GM12873 (cell line): ENCODE results near the gene MED15.

Experiments
- CTCF ChIP-seq: IDR thresholded peaks from 2 replicates; pipeline ENCODE4 v1.5.1; 2012; ENCODE audit warnings: low read depth, mild to moderate bottlenecking, moderate library complexity, low read length, control low read depth; ENCODE audit not compliant: insufficient read depth; ENCODE audit errors: missing control alignments

Gene MED15

GRCh38 chr22:20528405-20528978 is 21.1 kb downstream of the MED15 start:
- TF ChIP-seq CTCF: no peak

- no peak for TF ChIP-seq CTCF
Measured at GRCh38 chr22:20530368-20531153, 23.2 kb downstream of the MED15 start.

- TF ChIP-seq CTCF: no peak
Measured at GRCh38 chr22:20531154-20531403, 23.7 kb downstream of the MED15 start.

- TF ChIP-seq CTCF: no peak
Measured at GRCh38 chr22:20531404-20532201, 24.2 kb downstream of the MED15 start.

- no peak for TF ChIP-seq CTCF
Measured at GRCh38 chr22:20532256-20532993, 25.0 kb downstream of the MED15 start.

- TF ChIP-seq CTCF: no peak
Measured at GRCh38 chr22:20533095-20533878, 25.9 kb downstream of the MED15 start.
